HepG2 (cell line): ENCODE data around the gene CLEC16A. TPM values are rescaled to one million over a fixed set of nuclear protein-coding genes. Genes with fewer than 3 reads are reported as not detected.

Source experiments
- BCLAF1 ChIP-seq: fragments of 450-650 bp; IDR thresholded peaks from 2 replicates; pipeline ENCODE4 v1.6.1; 2017; ENCODE audit warnings: mild to moderate bottlenecking
- FOXC1 ChIP-seq: sonication (generic); formaldehyde crosslinking; IDR thresholded peaks from 2 replicates; pipeline ENCODE4 v1.8.0; 2022; ENCODE audit warnings: mild to moderate bottlenecking, missing genetic modification reagents, borderline replicate concordance
- MTA1 ChIP-seq: sonication (generic); formaldehyde crosslinking; IDR thresholded peaks from 2 replicates; pipeline ENCODE4 v1.4.0; 2020; ENCODE audit warnings: missing genetic modification reagents, mild to moderate bottlenecking, borderline replicate concordance
- NFIB ChIP-seq: sonication (generic); formaldehyde crosslinking; IDR thresholded peaks from 2 replicates; pipeline ENCODE4 v1.9.0; 2021; ENCODE audit warnings: missing genetic modification reagents, mild to moderate bottlenecking, borderline replicate concordance
- NR2F6 ChIP-seq, 2 experiments: IDR thresholded peaks; 2 replicates each; pipeline ENCODE4 v1.6.1; 2016; ENCODE audit warnings: antibody characterized with exemption in 1 of 2, mild to moderate bottlenecking in 1 of 2
- RAD51 ChIP-seq: fragments of 450-650 bp; IDR thresholded peaks from 2 replicates; pipeline ENCODE4 v1.6.1; 2016; ENCODE audit warnings: borderline replicate concordance
- REPIN1 ChIP-seq: sonication (generic); formaldehyde crosslinking; IDR thresholded peaks from 2 replicates; pipeline ENCODE4 v1.8.0; 2022; ENCODE audit warnings: missing genetic modification reagents, low read depth, mild to moderate bottlenecking, borderline replicate concordance
- U2AF2 ChIP-seq: fragments of 200-400 bp; formaldehyde crosslinking; IDR thresholded peaks from 2 replicates; pipeline ENCODE4 v1.6.1; 2017; ENCODE audit warnings: low read depth, mild to moderate bottlenecking, low read length
- ZNF432 ChIP-seq: sonication (generic); formaldehyde crosslinking; IDR thresholded peaks from 2 replicates; pipeline ENCODE4 v1.5.0; 2020; ENCODE audit warnings: missing genetic modification reagents, mild to moderate bottlenecking, borderline replicate concordance
- ZNF512B ChIP-seq: sonication (generic); formaldehyde crosslinking; IDR thresholded peaks from 2 replicates; pipeline ENCODE4 v1.5.1; 2020; ENCODE audit warnings: missing genetic modification reagents, mild to moderate bottlenecking, borderline replicate concordance
- ZNF546 ChIP-seq: sonication (generic); formaldehyde crosslinking; conservative IDR thresholded peaks from 2 replicates; pipeline ENCODE4 v1.8.1; 2023; ENCODE audit warnings: mild to moderate bottlenecking, missing genetic modification reagents
- ZNF564 ChIP-seq: sonication (generic); formaldehyde crosslinking; IDR thresholded peaks from 2 replicates; pipeline ENCODE4 v1.8.1; 2023; ENCODE audit warnings: mild to moderate bottlenecking, missing genetic modification reagents
- ZNF589 ChIP-seq: sonication (generic); formaldehyde crosslinking; conservative IDR thresholded peaks from 2 replicates; pipeline ENCODE4 v1.8.0; 2022; ENCODE audit warnings: mild to moderate bottlenecking, moderate library complexity, missing genetic modification reagents
- polyA plus RNA-seq, 8 experiments: library from polyadenylated mRNA; depleted of rRNA in 3 of 8; stranded (reverse) in 7 of 8; unstranded in 1 of 8; fragments of >200 nt; fragmentation: Illumina TruSeq in 4 of 8; extraction: Trizol in 4 of 8; gene quantifications; 2 replicates each; pipeline versions ENCODE4 v1.2.1 to v1.2.3, GENCODE V29; 2011 to 2016; ENCODE audit warnings: low read depth in 4 of 8, missing spikeins in 1 of 8, mixed read lengths in 1 of 8; ENCODE audit not compliant: insufficient read depth in 1 of 8
- total RNA-seq, 5 experiments: library from RNA; depleted of rRNA; stranded (reverse); fragments of >200 nt; fragmentation: Illumina TruSeq; extraction: Trizol; gene quantifications; 2 replicates each; pipeline ENCODE4 v1.2.3, GENCODE V29; 2016; ENCODE audit warnings: low read depth in 1 of 5
- TF ChIP-seq, protein P1 (sequence below): IDR thresholded peaks from 2 replicates; pipeline ENCODE4 v1.6.1; 2016; ENCODE audit warnings: low read depth, control low read depth
- TF ChIP-seq, protein P2 (sequence below): IDR thresholded peaks from 2 replicates; pipeline ENCODE4 v1.6.1; 2016; ENCODE audit warnings: missing compliant biosample characterization, missing genetic modification reagents, borderline replicate concordance
- TF ChIP-seq, protein P3 (sequence below): sonication (generic); formaldehyde crosslinking; IDR thresholded peaks from 2 replicates; pipeline ENCODE4 v1.5.0; 2020; ENCODE audit warnings: missing genetic modification reagents
- TF ChIP-seq, protein P4 (sequence below): sonication (generic); formaldehyde crosslinking; IDR thresholded peaks from 2 replicates; pipeline ENCODE4 v1.5.0; 2020; ENCODE audit warnings: mild to moderate bottlenecking, missing genetic modification reagents, borderline replicate concordance

The CLEC16A gene
- total and polyA plus RNA-seq, 2 of the 13 experiments (the other 11 are each of a cell fraction or from before 2014, with no cell fraction given), result 8.5 to 10.3 TPM

- TF ChIP-seq ZNF512B (CRISPR knock-in tag), result no peak
- no peak for TF ChIP-seq BCLAF1
- TF ChIP-seq REPIN1 (CRISPR knock-in tag), result no peak; the same call in 1 of the 2 replicates
- TF ChIP-seq, protein P1, sequence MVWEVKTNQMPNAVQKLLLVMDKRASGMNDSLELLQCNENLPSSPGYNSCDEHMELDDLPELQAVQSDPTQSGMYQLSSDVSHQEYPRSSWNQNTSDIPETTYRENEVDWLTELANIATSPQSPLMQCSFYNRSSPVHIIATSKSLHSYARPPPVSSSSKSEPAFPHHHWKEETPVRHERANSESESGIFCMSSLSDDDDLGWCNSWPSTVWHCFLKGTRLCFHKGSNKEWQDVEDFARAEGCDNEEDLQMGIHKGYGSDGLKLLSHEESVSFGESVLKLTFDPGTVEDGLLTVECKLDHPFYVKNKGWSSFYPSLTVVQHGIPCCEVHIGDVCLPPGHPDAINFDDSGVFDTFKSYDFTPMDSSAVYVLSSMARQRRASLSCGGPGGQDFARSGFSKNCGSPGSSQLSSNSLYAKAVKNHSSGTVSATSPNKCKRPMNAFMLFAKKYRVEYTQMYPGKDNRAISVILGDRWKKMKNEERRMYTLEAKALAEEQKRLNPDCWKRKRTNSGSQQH (CRISPR knock-in tag), result peak; percentile 89; the same call in 1 of the 2 replicates
- TF ChIP-seq ZNF546, result no peak
- TF ChIP-seq, protein P2, sequence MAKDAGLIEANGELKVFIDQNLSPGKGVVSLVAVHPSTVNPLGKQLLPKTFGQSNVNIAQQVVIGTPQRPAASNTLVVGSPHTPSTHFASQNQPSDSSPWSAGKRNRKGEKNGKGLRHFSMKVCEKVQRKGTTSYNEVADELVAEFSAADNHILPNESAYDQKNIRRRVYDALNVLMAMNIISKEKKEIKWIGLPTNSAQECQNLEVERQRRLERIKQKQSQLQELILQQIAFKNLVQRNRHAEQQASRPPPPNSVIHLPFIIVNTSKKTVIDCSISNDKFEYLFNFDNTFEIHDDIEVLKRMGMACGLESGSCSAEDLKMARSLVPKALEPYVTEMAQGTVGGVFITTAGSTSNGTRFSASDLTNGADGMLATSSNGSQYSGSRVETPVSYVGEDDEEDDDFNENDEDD (CRISPR knock-in tag), result peak; percentile 61; the same call in 1 of the 2 replicates
- TF ChIP-seq U2AF2, result 0 out of 2 replicates have a peak, but pooled peaks have one; percentile 79
- TF ChIP-seq RAD51, result no peak
- no peak; the same call in 1 of the 2 replicates for TF ChIP-seq ZNF564 (CRISPR knock-in tag)
- TF ChIP-seq, protein P3, sequence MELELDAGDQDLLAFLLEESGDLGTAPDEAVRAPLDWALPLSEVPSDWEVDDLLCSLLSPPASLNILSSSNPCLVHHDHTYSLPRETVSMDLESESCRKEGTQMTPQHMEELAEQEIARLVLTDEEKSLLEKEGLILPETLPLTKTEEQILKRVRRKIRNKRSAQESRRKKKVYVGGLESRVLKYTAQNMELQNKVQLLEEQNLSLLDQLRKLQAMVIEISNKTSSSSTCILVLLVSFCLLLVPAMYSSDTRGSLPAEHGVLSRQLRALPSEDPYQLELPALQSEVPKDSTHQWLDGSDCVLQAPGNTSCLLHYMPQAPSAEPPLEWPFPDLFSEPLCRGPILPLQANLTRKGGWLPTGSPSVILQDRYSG (CRISPR knock-in tag), result no peak
- peak; percentile 90; the same call in 1 of the 2 replicates for TF ChIP-seq FOXC1 (CRISPR knock-in tag)
- TF ChIP-seq NR2F6 (IDR thresholded peaks at IDR 0.05), result no peak; the same call in 1 of the 2 replicates
- peak; percentile 42; the same call in 1 of the 2 replicates for TF ChIP-seq NR2F6 (CRISPR knock-in tag; IDR thresholded peaks at IDR 0.05)
- TF ChIP-seq NFIB (CRISPR knock-in tag), result no peak
- TF ChIP-seq, protein P4, sequence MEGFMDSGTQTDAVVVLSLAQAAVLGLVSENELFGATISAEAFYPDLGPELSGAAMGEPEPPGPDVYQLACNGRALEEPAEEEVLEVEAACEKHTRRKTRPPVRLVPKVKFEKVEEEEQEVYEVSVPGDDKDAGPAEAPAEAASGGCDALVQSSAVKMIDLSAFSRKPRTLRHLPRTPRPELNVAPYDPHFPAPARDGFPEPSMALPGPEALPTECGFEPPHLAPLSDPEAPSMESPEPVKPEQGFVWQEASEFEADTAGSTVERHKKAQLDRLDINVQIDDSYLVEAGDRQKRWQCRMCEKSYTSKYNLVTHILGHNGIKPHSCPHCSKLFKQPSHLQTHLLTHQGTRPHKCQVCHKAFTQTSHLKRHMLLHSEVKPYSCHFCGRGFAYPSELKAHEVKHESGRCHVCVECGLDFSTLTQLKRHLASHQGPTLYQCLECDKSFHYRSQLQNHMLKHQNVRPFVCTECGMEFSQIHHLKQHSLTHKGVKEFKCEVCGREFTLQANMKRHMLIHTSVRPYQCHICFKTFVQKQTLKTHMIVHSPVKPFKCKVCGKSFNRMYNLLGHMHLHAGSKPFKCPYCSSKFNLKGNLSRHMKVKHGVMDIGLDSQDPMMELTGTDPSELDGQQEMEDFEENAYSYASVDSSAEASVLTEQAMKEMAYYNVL (CRISPR knock-in tag), result peak; percentile 60; the same call in 1 of the 2 replicates
- TF ChIP-seq MTA1 (CRISPR knock-in tag), result peak; percentile 93
- TF ChIP-seq ZNF432 (CRISPR knock-in tag), result no peak
- TF ChIP-seq ZNF589 (CRISPR knock-in tag), result no peak
Observed at GRCh38 chr16:10923650-10924214, 20.6 kb upstream of the CLEC16A start (continued).
